H1 (cell line): ENCODE measurements around the gene HTR6. TPM values are rescaled to one million over a fixed set of nuclear protein-coding genes. Genes with fewer than 3 reads are reported as not detected.

Experiments
- CTCF ChIA-PET: fragments of 300-600 bp; sonication (Branson Sonifier 250); formaldehyde crosslinking; loops from one replicate; lab custom pipeline; 2021; ENCODE audit not compliant: partially characterized antibody; lab: Charles Lee
- POLR2A ChIA-PET: fragments of 300-600 bp; sonication (Branson Sonifier 250); formaldehyde crosslinking; loops from one replicate; lab custom pipeline; 2021; ENCODE audit warnings: inconsistent platforms; ENCODE audit not compliant: partially characterized antibody; lab: Charles Lee
- DNase-seq, 2 experiments: peaks; one replicate each; pipeline versions ENCODE4 v3.0.0 to v3.0.0-alpha.2; 2010 to 2022; ENCODE audit warnings: low spot score in 2 of 2, low read depth in 1 of 2, mixed read lengths in 1 of 2
- FAIRE-seq: peaks from 2 replicates; lab custom pipeline; 2011; peaks lifted over from hg19 to GRCh38; lab: Jason Lieb, UNC
- H2AFZ ChIP-seq: 2 replicates; pipeline ENCODE4 v1.8.1; 2012; ENCODE audit warnings: low read length, inconsistent platforms
- H2AK5ac ChIP-seq: 2 replicates; pipeline ENCODE4 v1.6.1; 2013; ENCODE audit warnings: low read depth, low read length
- H2BK120ac ChIP-seq: replicated peaks from 2 replicates; pipeline ENCODE3; 2013; ENCODE audit warnings: low read depth, low read length, inconsistent platforms
- H2BK12ac ChIP-seq: 2 replicates; pipeline ENCODE4 v1.6.1; 2013; ENCODE audit warnings: low read depth, low read length
- H2BK15ac ChIP-seq: 2 replicates; pipeline ENCODE4 v1.6.1; 2013; ENCODE audit warnings: low read length
- H2BK20ac ChIP-seq: 2 replicates; pipeline ENCODE4 v1.6.1; 2013; ENCODE audit warnings: low read length
- H2BK5ac ChIP-seq: 2 replicates; pipeline ENCODE4 v1.6.1; 2013; ENCODE audit warnings: low read depth, low read length
- H3K14ac ChIP-seq: 2 replicates; pipeline ENCODE4 v1.6.1; 2013; ENCODE audit warnings: inconsistent platforms; ENCODE audit not compliant: insufficient read length
- H3K18ac ChIP-seq: 2 replicates; pipeline ENCODE4 v1.6.1; 2013; ENCODE audit warnings: low read length; ENCODE audit errors: extremely low read depth
- H3K23ac ChIP-seq: 2 replicates; pipeline ENCODE4 v1.6.1; 2013; ENCODE audit warnings: inconsistent platforms; ENCODE audit not compliant: insufficient read length
- H3K23me2 ChIP-seq: 2 replicates; pipeline ENCODE4 v1.6.1; 2013; ENCODE audit warnings: low read depth, low read length
- H3K27ac ChIP-seq: 2 replicates; pipeline ENCODE4 v1.6.1; 2011; ENCODE audit warnings: low read depth, low read length, inconsistent platforms
- H3K27me3 ChIP-seq, 4 experiments: replicated peaks in 1 of 4; 1 replicate in 1 of 4; 2 replicates in 3 of 4; pipeline versions ENCODE4 v1.6.1 to v1.8.1; 2011 to 2013; ENCODE audit warnings: low read length in 3 of 4, mild to moderate bottlenecking in 3 of 4, inconsistent platforms in 2 of 4, mixed read lengths in 2 of 4, moderate library complexity in 1 of 4; ENCODE audit not compliant: control insufficient read depth in 3 of 4, insufficient read depth in 3 of 4; ENCODE audit errors: extremely low read depth in 1 of 4
- H3K36me3 ChIP-seq, 4 experiments: 2 replicates each; pipeline versions ENCODE4 v1.6.1 to v1.8.1; 2011 to 2013; ENCODE audit warnings: mild to moderate bottlenecking in 4 of 4, low read length in 3 of 4, moderate library complexity in 2 of 4, control low read depth in 1 of 4, inconsistent platforms in 1 of 4; ENCODE audit not compliant: insufficient read depth in 4 of 4, control insufficient read depth in 2 of 4
- H3K4ac ChIP-seq: replicated peaks from 2 replicates; pipeline ENCODE3; 2013; ENCODE audit warnings: low read length, low read depth, mixed read lengths, inconsistent platforms; ENCODE audit not compliant: insufficient read length
- H3K4me1 ChIP-seq, 4 experiments: replicated peaks in 1 of 4; 1 replicate in 1 of 4; 2 replicates in 3 of 4; pipeline versions ENCODE4 v1.6.1 to v1.8.1; 2011 to 2013; ENCODE audit warnings: low read length in 3 of 4, inconsistent platforms in 2 of 4, mixed read lengths in 1 of 4; ENCODE audit not compliant: insufficient read depth in 4 of 4, control insufficient read depth in 3 of 4
- H3K4me2 ChIP-seq, 2 experiments: 2 replicates each; pipeline versions ENCODE4 v1.6.1 to v1.8.1; 2011 to 2013; ENCODE audit warnings: low read depth in 2 of 2, low read length in 2 of 2, control low read depth in 1 of 2, inconsistent platforms in 1 of 2, mild to moderate bottlenecking in 1 of 2; ENCODE audit not compliant: insufficient read depth in 1 of 2
- H3K4me3 ChIP-seq, 4 experiments: fragments of 200-600, 300-600 bp in 1 of 4; sonication (generic), shearing (Covaris generic), sonication (Bioruptor Twin) in 1 of 4; 2 replicates each; pipeline versions ENCODE4 v1.5.1 to v1.8.1; 2011 to 2016; ENCODE audit warnings: low read length in 4 of 4, low read depth in 3 of 4, control low read depth in 2 of 4, inconsistent platforms in 2 of 4, mild to moderate bottlenecking in 2 of 4, mixed read lengths in 1 of 4, moderate library complexity in 1 of 4; ENCODE audit not compliant: insufficient read depth in 2 of 4; ENCODE audit errors: extremely low read depth in 1 of 4
- H3K56ac ChIP-seq: replicated peaks from 2 replicates; pipeline ENCODE3; 2013; ENCODE audit warnings: low read depth, mild to moderate bottlenecking, mixed read lengths, low read length, inconsistent platforms; ENCODE audit not compliant: insufficient read length
- H3K79me1 ChIP-seq: 2 replicates; pipeline ENCODE4 v1.6.1; 2013; ENCODE audit warnings: low read depth, low read length, control low read depth
- H3K79me2 ChIP-seq, 2 experiments: 2 replicates each; pipeline versions ENCODE4 v1.6.1 to v1.8.1; 2012 to 2013; ENCODE audit warnings: low read length in 2 of 2, mild to moderate bottlenecking in 2 of 2, inconsistent platforms in 1 of 2; ENCODE audit not compliant: insufficient read depth in 2 of 2, control insufficient read depth in 1 of 2
- H3K9ac ChIP-seq, 4 experiments: replicated peaks in 1 of 4; 1 replicate in 1 of 4; 2 replicates in 3 of 4; pipeline versions ENCODE4 v1.6.1 to v1.8.1; 2011 to 2013; ENCODE audit warnings: low read depth in 3 of 4, low read length in 3 of 4, control low read depth in 2 of 4, mild to moderate bottlenecking in 2 of 4, moderate library complexity in 2 of 4, inconsistent platforms in 1 of 4; ENCODE audit errors: extremely low read depth in 1 of 4
- H3K9me3 ChIP-seq, 2 experiments: 2 replicates each; pipeline versions ENCODE4 v1.6.1 to v1.8.1; 2012 to 2013; ENCODE audit warnings: mild to moderate bottlenecking in 2 of 2, moderate library complexity in 2 of 2, control low read depth in 1 of 2, inconsistent platforms in 1 of 2, low read depth in 1 of 2, low read length in 1 of 2, mixed read lengths in 1 of 2; ENCODE audit not compliant: insufficient read depth in 2 of 2
- H4K20me1 ChIP-seq, 2 experiments: replicated peaks in 1 of 2; 2 replicates each; pipeline versions ENCODE3 to v1.8.1; 2011 to 2013; ENCODE audit warnings: inconsistent platforms in 2 of 2, low read length in 2 of 2, mild to moderate bottlenecking in 1 of 2; ENCODE audit not compliant: insufficient read depth in 2 of 2, control insufficient read depth in 1 of 2
- H4K5ac ChIP-seq: 2 replicates; pipeline ENCODE4 v1.6.1; 2013; ENCODE audit warnings: low read length, low read depth, mixed read lengths, inconsistent platforms; ENCODE audit not compliant: insufficient read length
- H4K8ac ChIP-seq: 2 replicates; pipeline ENCODE4 v1.8.0; 2013; ENCODE audit warnings: mild to moderate bottlenecking, moderate library complexity, low read length, inconsistent platforms; ENCODE audit not compliant: insufficient read depth; ENCODE audit errors: extremely low read depth
- H4K91ac ChIP-seq: replicated peaks from 2 replicates; pipeline ENCODE3; 2013; ENCODE audit warnings: low read length, mixed read lengths, inconsistent platforms; ENCODE audit not compliant: insufficient read length
- BACH1 ChIP-seq: IDR thresholded peaks from 2 replicates; pipeline ENCODE4 v1.6.1; 2012; ENCODE audit warnings: low read length, improper control_type of control experiment
- BCL11A ChIP-seq, 2 experiments: IDR thresholded peaks; one replicate each; pipeline ENCODE4 v1.6.1; 2011; ENCODE audit warnings: low read depth in 2 of 2, low read length in 2 of 2, mild to moderate bottlenecking in 2 of 2
- CREB1 ChIP-seq: IDR thresholded peaks from 2 replicates; pipeline ENCODE4 v1.6.1; 2012; ENCODE audit warnings: inconsistent platforms
- EGR1 ChIP-seq: IDR thresholded peaks from 2 replicates; pipeline ENCODE4 v1.6.1; 2011; ENCODE audit warnings: low read depth, low read length, borderline replicate concordance
- EP300 ChIP-seq, 2 experiments: IDR thresholded peaks; 1 replicate in 1 of 2; 2 replicates in 1 of 2; pipeline ENCODE4 v1.6.1; 2011 to 2012; ENCODE audit warnings: low read depth in 2 of 2, low read length in 2 of 2, mild to moderate bottlenecking in 2 of 2, borderline replicate concordance in 1 of 2, inconsistent platforms in 1 of 2, moderate library complexity in 1 of 2
- FOSL1 ChIP-seq: IDR thresholded peaks from 2 replicates; pipeline ENCODE4 v1.6.1; 2011; ENCODE audit warnings: mild to moderate bottlenecking, low read depth, low read length, moderate library complexity; ENCODE audit not compliant: insufficient read depth
- POLR2AphosphoS5 ChIP-seq: IDR thresholded peaks from 2 replicates; pipeline ENCODE4 v1.6.1; 2011; ENCODE audit warnings: low read depth, low read length
- RAD21 ChIP-seq, 2 experiments: IDR thresholded peaks in 1 of 2; conservative IDR thresholded peaks in 1 of 2; 2 replicates each; pipeline ENCODE4 v1.6.1; 2011; ENCODE audit warnings: low read depth in 2 of 2, low read length in 2 of 2, improper control_type of control experiment in 1 of 2, inconsistent platforms in 1 of 2, mild to moderate bottlenecking in 1 of 2, moderate library complexity in 1 of 2
- SRF ChIP-seq: IDR thresholded peaks from 2 replicates; pipeline ENCODE4 v1.6.1; 2011; ENCODE audit warnings: mild to moderate bottlenecking, low read depth, low read length, moderate library complexity
- YY1 ChIP-seq: IDR thresholded peaks from 2 replicates; pipeline ENCODE4 v1.6.1; 2011; ENCODE audit warnings: low read depth, mild to moderate bottlenecking, low read length
- WGBS, 2 experiments: shearing (Covaris generic) in 1 of 2; methylation state at CpG; one replicate each; pipeline versions ENCODE4 v1.1.6 to v1.1.7; 2013 to 2015; ENCODE audit warnings: low lambda C conversion rate in 2 of 2, mixed read lengths in 2 of 2, inconsistent platforms in 1 of 2, low coverage in 1 of 2, missing lambda C conversion rate in 1 of 2; ENCODE audit not compliant: insufficient replicate concordance in 2 of 2, insufficient coverage in 1 of 2, insufficient read length in 1 of 2; ENCODE audit errors: extremely low coverage in 1 of 2, missing lambda C conversion rate in 1 of 2; 5-methylcytosine and 5-hydroxymethylcytosine counted together
- polyA plus RNA-seq, 7 experiments: library from polyadenylated mRNA; depleted of rRNA in 3 of 7; stranded (reverse) in 5 of 7; unstranded in 2 of 7; fragments of >200 nt in 5 of 7; fragments of 200-250 nt in 2 of 7; gene quantifications; 1 replicate in 5 of 7; 2 replicates in 1 of 7; 4 replicates in 1 of 7; pipeline versions ENCODE4 v1.2.1 to v1.2.3, GENCODE V29; 2011 to 2013; ENCODE audit warnings: missing spikeins in 2 of 7, mixed read lengths in 2 of 7
- total RNA-seq: library from RNA; stranded (reverse); fragmentation: NEBNext Ultra II Directional; extraction: Animal tissue kit (Norgen Biotek cat#: 25700); gene quantifications from 2 replicates; pipeline ENCODE4 v1.2.1, GENCODE V29; 2021
- TF ChIP-seq, protein P1 (sequence below): IDR thresholded peaks from 2 replicates; pipeline ENCODE4 v1.6.1; 2012; ENCODE audit warnings: low read length, inconsistent platforms
- TF ChIP-seq, protein P2 (sequence below): IDR thresholded peaks from 2 replicates; pipeline ENCODE4 v1.6.1; 2011; ENCODE audit warnings: low read depth, mild to moderate bottlenecking, low read length; ENCODE audit not compliant: insufficient read depth

HTR6 gene
- total and polyA plus RNA-seq, 2 of the 8 experiments (the other 6 are each of a cell fraction or from before 2014, with no cell fraction given), result 0.76 to 0.95 TPM

DNA sequence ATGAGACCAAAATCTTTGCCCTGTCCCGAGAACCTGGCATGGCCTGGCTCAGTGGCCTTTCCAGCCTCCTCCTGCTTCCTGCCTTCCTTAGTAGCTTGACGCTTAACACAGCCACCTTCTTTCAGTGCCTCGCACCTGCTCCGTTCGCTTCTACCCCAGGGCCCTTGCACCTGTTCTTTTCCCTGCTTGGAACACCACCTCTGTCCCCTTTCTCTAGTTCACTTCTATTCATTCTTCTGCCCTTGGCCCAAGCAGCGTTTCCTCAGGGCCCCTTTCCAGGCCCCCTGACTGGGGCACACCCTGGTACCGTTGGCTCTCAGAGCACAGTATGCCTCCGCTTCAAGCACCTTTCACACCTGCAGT, 9.0 kb upstream of the HTR6 start:
- CTCF ChIA-PET, result interaction anchor here (0.6 to 7.9 kb wide), 3 partner anchors 9 to 98 kb away, joined by 3 to 63 read pairs (median 4); no protein-coding TSS in a partner anchor
- TF ChIP-seq EP300 (IDR thresholded peaks at IDR 0.05; ENCODE audit: borderline replicate concordance in 1 of 2, low read depth in 2 of 2, low read length in 2 of 2), result no peak
- TF ChIP-seq RAD21 (IDR thresholded peaks at IDR 0.05 in 1 of 2, conservative IDR thresholded peaks at IDR 0.05 in 1 of 2; ENCODE audit: low read depth in 2 of 2, low read length in 2 of 2), result no peak
- no peak for TF ChIP-seq BCL11A (IDR thresholded peaks at IDR 0.05; ENCODE audit: low read depth in 2 of 2, low read length in 2 of 2)
- no peak for TF ChIP-seq BACH1
- TF ChIP-seq SRF, result no peak
- TF ChIP-seq YY1, result no peak
- TF ChIP-seq, protein P1, sequence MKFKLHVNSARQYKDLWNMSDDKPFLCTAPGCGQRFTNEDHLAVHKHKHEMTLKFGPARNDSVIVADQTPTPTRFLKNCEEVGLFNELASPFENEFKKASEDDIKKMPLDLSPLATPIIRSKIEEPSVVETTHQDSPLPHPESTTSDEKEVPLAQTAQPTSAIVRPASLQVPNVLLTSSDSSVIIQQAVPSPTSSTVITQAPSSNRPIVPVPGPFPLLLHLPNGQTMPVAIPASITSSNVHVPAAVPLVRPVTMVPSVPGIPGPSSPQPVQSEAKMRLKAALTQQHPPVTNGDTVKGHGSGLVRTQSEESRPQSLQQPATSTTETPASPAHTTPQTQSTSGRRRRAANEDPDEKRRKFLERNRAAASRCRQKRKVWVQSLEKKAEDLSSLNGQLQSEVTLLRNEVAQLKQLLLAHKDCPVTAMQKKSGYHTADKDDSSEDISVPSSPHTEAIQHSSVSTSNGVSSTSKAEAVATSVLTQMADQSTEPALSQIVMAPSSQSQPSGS, result no peak
- TF ChIP-seq FOSL1, result no peak
- no peak for TF ChIP-seq POLR2AphosphoS5
- TF ChIP-seq EGR1, result no peak
- TF ChIP-seq, protein P2, sequence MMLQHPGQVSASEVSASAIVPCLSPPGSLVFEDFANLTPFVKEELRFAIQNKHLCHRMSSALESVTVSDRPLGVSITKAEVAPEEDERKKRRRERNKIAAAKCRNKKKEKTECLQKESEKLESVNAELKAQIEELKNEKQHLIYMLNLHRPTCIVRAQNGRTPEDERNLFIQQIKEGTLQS, result no peak
- TF ChIP-seq CREB1, result no peak

More for the DNA sequence above, 9.0 kb upstream of the HTR6 start:
- H3K23me2 ChIP-seq, result no peaks in the 10 kb centered on the region
- H3K9me3 ChIP-seq, result no peaks in the 10 kb centered on the region
- H3K79me2 ChIP-seq, result no peaks in the 10 kb centered on the region
- no peak overlapping the region for H2AFZ ChIP-seq
- no peak overlapping the region for H3K4me3 ChIP-seq
- no peak overlapping the region for H3K27ac ChIP-seq
- no peak overlapping the region for H2BK5ac ChIP-seq
- H3K79me1 ChIP-seq, result no peaks in the 10 kb centered on the region
- POLR2A ChIA-PET, result no interaction called here
- no peak overlapping the region for H4K8ac ChIP-seq
- H3K27me3 ChIP-seq, result no peaks in the 10 kb centered on the region; a peak in 1 of 7 replicates
- no peak overlapping the region for H2BK20ac ChIP-seq
- H3K4me1 ChIP-seq, result peaks cover 0 to 5% (median 3%) of the 10 kb centered on the region in 4 experiments; a peak in 5 of 7 replicates
- no peak overlapping the region for H3K18ac ChIP-seq
- H3K14ac ChIP-seq, result no peak overlapping the region
- H4K20me1 ChIP-seq, result no peaks in the 10 kb centered on the region
- H3K56ac ChIP-seq, result no peak overlapping the region
- FAIRE-seq (no peak), DNase-seq (no peak)
- H3K4me2 ChIP-seq, result no peak overlapping the region
- H2BK12ac ChIP-seq, result peak overlapping the region; percentile 80; the same call in 1 of the 2 replicates
- no peak overlapping the region for H4K91ac ChIP-seq
- H3K4ac ChIP-seq, result no peak overlapping the region
- H3K36me3 ChIP-seq, result no peaks in the 10 kb centered on the region
- H3K23ac ChIP-seq, result no peak overlapping the region
- H4K5ac ChIP-seq, result no peak overlapping the region
- H2BK15ac ChIP-seq, result peak overlapping the region; percentile 92; the same call in 1 of the 2 replicates
- no peak overlapping the region; the same call in 1 of the 2 replicates for H2AK5ac ChIP-seq
- H2BK120ac ChIP-seq, result no peak overlapping the region
- 86% methylated on average over 8 of the region's 8 CpGs; no CpG with 5 or more reads in 1 of the 2 experiments for WGBS, 2 experiments
- H3K9ac ChIP-seq, result no peak overlapping the region
